HCT116 (cell line): ENCODE measurements around the gene ERC1.

Experiments used
- CTCF ChIP-seq, 3 experiments: fragments of 200-600 bp in 1 of 3; sonication (generic) in 1 of 3; IDR thresholded peaks in 2 of 3; conservative IDR thresholded peaks in 1 of 3; 2 replicates each; pipeline ENCODE4 v1.5.1; 2012 to 2017; ENCODE audit warnings: low read depth in 2 of 3, low read length in 2 of 3, antibody characterized with exemption in 1 of 3, borderline replicate concordance in 1 of 3, control low read depth in 1 of 3, mild to moderate bottlenecking in 1 of 3, mixed read lengths in 1 of 3, mixed run types in 1 of 3, moderate library complexity in 1 of 3; ENCODE audit not compliant: insufficient read depth in 1 of 3
- EGR1 ChIP-seq: IDR thresholded peaks from 2 replicates; pipeline ENCODE4 v1.6.1; 2012; ENCODE audit warnings: low read depth
- EZH2 ChIP-seq: fragments of 200-600 bp; sonication (generic); IDR thresholded peaks from 2 replicates; pipeline ENCODE4 v1.6.1; 2017; ENCODE audit warnings: antibody characterized with exemption, mixed run types
- JUND ChIP-seq: IDR thresholded peaks from 2 replicates; pipeline ENCODE4 v1.6.1; 2012
- ZNF274 ChIP-seq: fragments of 200-500 bp; sonication (Bioruptor generic); IDR thresholded peaks from 2 replicates; pipeline ENCODE4 v1.6.1; 2014; ENCODE audit warnings: mild to moderate bottlenecking, low read depth, low read length, inconsistent platforms

GRCh38 chr12:1422604-1423315 lies 431.7 kb downstream of the ERC1 start:
- TF ChIP-seq JUND (no peak), CTCF (IDR thresholded peaks at IDR 0.05 in 2 of 3, conservative IDR thresholded peaks at IDR 0.05 in 1 of 3; ENCODE audit: borderline replicate concordance in 1 of 3, insufficient read depth in 1 of 3, low read depth in 2 of 3, low read length in 2 of 3) (no peak), EZH2 (no peak), EGR1 (no peak), ZNF274 (no peak)
